ENCODE results near the gene ZDHHC12. TPM values are rescaled to one million over a fixed set of nuclear protein-coding genes. Genes with fewer than 3 reads are reported as not detected.

Gene ZDHHC12
- total RNA-seq, 1 donor from 2014 or later, result 49.6 TPM

DNA sequence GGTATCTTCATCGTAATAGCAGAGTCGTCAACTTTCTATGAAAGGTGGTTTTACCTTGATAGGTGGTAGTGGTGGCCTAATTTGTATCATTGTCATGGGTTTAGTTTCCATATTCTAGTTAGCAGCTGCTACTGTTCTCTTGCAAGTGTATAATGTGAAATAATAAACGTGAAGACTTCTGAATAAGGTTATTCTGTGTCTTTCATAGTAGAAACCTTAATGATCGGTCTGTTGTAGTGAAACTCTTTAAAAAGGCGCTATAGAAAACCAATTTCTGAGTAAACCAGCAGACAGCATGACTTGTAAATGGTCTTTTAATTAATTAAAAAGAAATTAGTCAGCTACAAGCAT lies 33.3 kb downstream of the ZDHHC12 start:
- Histone ChIP-seq H3K27me3 (no peaks in the 10 kb centered on the region), H3K36me3 (peaks cover 33% of the 10 kb centered on the region in 2 donors), H3K4me1 (peaks cover 8 to 12% of the 10 kb centered on the region in 2 donors), H3K9me3 (no peaks in the 10 kb centered on the region), H3K27ac (no peak overlapping the region), H3K4me3 (peak overlapping the region; percentile 71 to 89)
- intact Hi-C loops (cut with DNase I), result no loop called here
- DNase-seq (ENCODE audit: low spot score in 2 of 2), result no peak
- no peak for TF ChIP-seq CTCF (IDR thresholded peaks at IDR 0.05)

- Histone ChIP-seq H3K9me3 (no peaks in the 10 kb centered on the region), H3K4me1 (peaks cover 8 to 12% of the 10 kb centered on the region in 2 donors), H3K27me3 (no peaks in the 10 kb centered on the region), H3K4me3 (peak overlapping the region; percentile 71 to 89), H3K27ac (no peak overlapping the region), H3K36me3 (peaks cover 27 to 29% of the 10 kb centered on the region in 2 donors)
- intact Hi-C loops (cut with DNase I), result loop anchor here (1.0 to 2.0 kb wide), 2 partner anchors 35 to 55 kb away; partner anchors contain the start of gene ZDHHC12
- DNase-seq (ENCODE audit: low spot score in 2 of 2), result peak in 1 of 2 donors; percentile 69
- no peak for TF ChIP-seq CTCF (IDR thresholded peaks at IDR 0.05)
Observed at GRCh38 chr9:128689820-128690683, 33.9 kb downstream of the ZDHHC12 start.

- no peaks in the 10 kb centered on the region for H3K27me3 ChIP-seq
- no peaks in the 10 kb centered on the region for H3K9me3 ChIP-seq
- peak overlapping the region; percentile 89 to 91 for H3K4me3 ChIP-seq
- peak overlapping the region; percentile 86 to 98 for H3K27ac ChIP-seq
- peaks cover 20 to 23% of the 10 kb centered on the region in 2 donors for H3K36me3 ChIP-seq
- H3K4me1 ChIP-seq, result peaks cover 10 to 14% of the 10 kb centered on the region in 2 donors
- TF ChIP-seq CTCF (IDR thresholded peaks at IDR 0.05), result no peak
- intact Hi-C loops (cut with DNase I), result loop anchor here (1.0 to 2.0 kb wide), 2 partner anchors 35 to 54 kb away; partner anchors contain the start of gene ZDHHC12
- peak in 1 of 2 donors; percentile 74 for DNase-seq (ENCODE audit: low spot score in 2 of 2)
Observed at GRCh38 chr9:128689293-128689774, 34.6 kb downstream of the ZDHHC12 start.

DNA sequence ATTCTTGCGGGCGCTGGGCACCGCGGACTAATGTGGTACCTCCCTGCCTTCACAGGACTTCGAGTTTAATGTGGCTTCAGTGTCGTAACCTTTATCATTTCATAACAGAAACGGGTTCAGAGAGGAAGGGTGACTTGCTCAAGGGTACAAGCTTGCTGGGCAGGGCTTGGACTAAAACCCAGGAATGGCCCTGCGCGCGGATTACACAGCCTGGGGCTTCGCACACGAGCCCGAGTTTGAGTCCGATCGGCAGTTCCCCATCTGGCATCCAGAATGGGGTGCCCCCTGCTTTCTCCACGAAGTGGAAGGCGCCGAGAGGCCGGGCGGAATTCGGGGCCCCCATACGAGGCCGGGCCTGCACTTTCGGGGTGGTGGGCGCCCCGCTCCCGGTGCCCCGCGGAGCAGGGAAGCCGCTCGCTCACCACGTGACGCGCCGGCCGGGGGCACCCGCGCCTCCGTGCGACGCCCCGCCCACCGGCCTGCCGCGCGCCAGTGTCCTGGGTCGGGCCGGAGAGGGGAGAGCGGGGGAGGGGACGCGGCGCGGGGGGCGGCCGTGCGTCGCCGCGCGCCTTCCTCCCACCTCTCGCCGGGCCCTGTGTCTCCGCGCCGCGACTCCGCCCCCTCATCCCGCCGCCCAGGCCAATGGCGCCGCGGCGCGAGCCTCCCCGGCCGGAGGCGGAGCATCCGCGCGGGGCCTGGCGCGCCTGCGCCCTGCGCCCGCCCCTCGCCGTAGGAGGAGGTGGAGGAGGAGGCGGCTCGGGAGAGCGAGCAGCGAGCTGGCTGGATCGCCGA lies 35.2 kb downstream of the ZDHHC12 start, which contains the start of gene SET:
Gene SET (plus strand): TSS at position 722 of the 792 bp plus-strand sequence. CDS start 361 bp downstream, outside the sequence.
- Histone ChIP-seq H3K27ac (peak within 1 kb of the TSS; percentile 86 to 98), H3K4me1 (peaks cover 10 to 14% of the 10 kb centered on the region in 2 donors), H3K9me3 (no peaks in the 10 kb centered on the region), H3K27me3 (no peaks in the 10 kb centered on the region), H3K4me3 (peak within 1 kb of the TSS; percentile 89 to 91), H3K36me3 (peaks cover 14 to 20% of the 10 kb centered on the region in 2 donors)
- peak; percentile 66 to 95 for DNase-seq (ENCODE audit: low spot score in 2 of 2)
- no peak for TF ChIP-seq CTCF (IDR thresholded peaks at IDR 0.05)
- intact Hi-C loops (cut with DNase I), result loop anchor here (1.0 to 2.0 kb wide), 3 partner anchors 32 to 53 kb away; partner anchors contain the start of genes DYNC2I2 and ZDHHC12

- Histone ChIP-seq H3K36me3 (peaks cover 2 to 8% of the 10 kb centered on the region in 2 donors), H3K27me3 (no peaks in the 10 kb centered on the region), H3K27ac (no peak overlapping the region), H3K4me1 (peaks cover 10 to 21% of the 10 kb centered on the region in 2 donors), H3K9me3 (no peaks in the 10 kb centered on the region), H3K4me3 (no peak overlapping the region)
- intact Hi-C loops (cut with DNase I), result no loop called here
- no peak for TF ChIP-seq CTCF (IDR thresholded peaks at IDR 0.05)
- no peak for DNase-seq (ENCODE audit: low spot score in 2 of 2)
Observed at GRCh38 chr9:128687453-128687852, 36.5 kb downstream of the ZDHHC12 start.

Data from ascending aorta (tissue), 2 donors.